HFFc6 (cell line): ENCODE measurements around the gene TNFSF13B. TPM values are rescaled to one million over a fixed set of nuclear protein-coding genes. Genes with fewer than 3 reads are reported as not detected.

ENCODE experiments used
- DNase-seq: peaks from one replicate; pipeline ENCODE4 v3.0.0-alpha.2; 2018
- H3K27ac Mint-ChIP-seq: 2 replicates; pipeline ENCODE4 v1.8.0; 2020; ENCODE audit warnings: mild to moderate bottlenecking, mixed read lengths
- H3K27me3 Mint-ChIP-seq: 2 replicates; pipeline ENCODE4 v1.8.0; 2021; ENCODE audit warnings: mild to moderate bottlenecking, moderate library complexity, mixed read lengths; ENCODE audit not compliant: insufficient read depth
- H3K36me3 Mint-ChIP-seq: 2 replicates; pipeline ENCODE4 v1.8.0; 2021; ENCODE audit warnings: low read depth, mixed read lengths
- H3K4me1 Mint-ChIP-seq: 2 replicates; pipeline ENCODE4 v1.8.0; 2020; ENCODE audit warnings: low read depth, mixed read lengths
- H3K4me3 Mint-ChIP-seq: 2 replicates; pipeline ENCODE4 v1.8.0; 2020; ENCODE audit warnings: mild to moderate bottlenecking, moderate library complexity, mixed read lengths
- H3K9me3 Mint-ChIP-seq: 2 replicates; pipeline ENCODE4 v1.8.0; 2020; ENCODE audit warnings: mild to moderate bottlenecking, mixed read lengths
- CTCF ChIP-seq: fragments of 200-600 bp; sonication (generic); IDR thresholded peaks from 2 replicates; pipeline ENCODE4 v1.5.0; 2021; ENCODE audit warnings: antibody characterized with exemption, mild to moderate bottlenecking
- total RNA-seq, 6 experiments: library from RNA; stranded (reverse); fragmentation: NEBNext Ultra II Directional; extraction: Animal tissue kit (Norgen Biotek cat#: 25700); gene quantifications; 2 replicates in 1 of 6; 3 replicates in 5 of 6; pipeline ENCODE4 v1.2.3, GENCODE V29; 2021

TNFSF13B gene
- total RNA-seq, 6 experiments from 2014 or later, result 0.17 to 0.66 (median 0.25) TPM

- H3K4me1 Mint-ChIP-seq, result no peaks in the 10 kb centered on the region
- H3K4me3 Mint-ChIP-seq, result no peak overlapping the region
- no peaks in the 10 kb centered on the region for H3K36me3 Mint-ChIP-seq
- TF ChIP-seq CTCF, result no peak
- H3K9me3 Mint-ChIP-seq, result peaks cover 6% of the 10 kb centered on the region; the same call in 1 of the 2 replicates
- DNase-seq, result no peak
- no peaks in the 10 kb centered on the region for H3K27me3 Mint-ChIP-seq
- H3K27ac Mint-ChIP-seq, result no peak overlapping the region
Measured at GRCh38 chr13:108283110-108283509, 13.6 kb downstream of the TNFSF13B start.

GRCh38 chr13:108288741-108289140, 19.2 kb downstream of the TNFSF13B start:
- Mint-ChIP-seq H3K27ac (no peak overlapping the region), H3K27me3 (no peaks in the 10 kb centered on the region; the same call in 1 of the 2 replicates), H3K36me3 (no peaks in the 10 kb centered on the region), H3K4me1 (no peaks in the 10 kb centered on the region), H3K9me3 (peaks cover under 1% of the 10 kb centered on the region; the same call in 1 of the 2 replicates), H3K4me3 (no peak overlapping the region)
- no peak for DNase-seq
- no peak for TF ChIP-seq CTCF

- TF ChIP-seq CTCF, result no peak
- Mint-ChIP-seq H3K4me3 (no peak overlapping the region), H3K27me3 (no peaks in the 10 kb centered on the region; the same call in 1 of the 2 replicates), H3K36me3 (no peaks in the 10 kb centered on the region), H3K9me3 (no peaks in the 10 kb centered on the region; the same call in 1 of the 2 replicates), H3K4me1 (no peaks in the 10 kb centered on the region), H3K27ac (no peak overlapping the region)
- DNase-seq, result no peak
Measured at GRCh38 chr13:108289819-108290218, 20.3 kb downstream of the TNFSF13B start.

GRCh38 chr13:108297114-108297513, 27.6 kb downstream of the TNFSF13B start:
- Mint-ChIP-seq H3K4me3 (no peak overlapping the region), H3K9me3 (no peaks in the 10 kb centered on the region; the same call in 1 of the 2 replicates), H3K27me3 (no peaks in the 10 kb centered on the region; the same call in 1 of the 2 replicates), H3K36me3 (no peaks in the 10 kb centered on the region), H3K4me1 (no peaks in the 10 kb centered on the region), H3K27ac (no peak overlapping the region)
- DNase-seq, result no peak
- no peak for TF ChIP-seq CTCF

GRCh38 chr13:108302279-108302678, 32.8 kb downstream of the TNFSF13B start:
- Mint-ChIP-seq H3K27ac (no peak overlapping the region), H3K27me3 (peaks cover 2% of the 10 kb centered on the region), H3K4me1 (no peaks in the 10 kb centered on the region), H3K4me3 (no peak overlapping the region), H3K9me3 (no peaks in the 10 kb centered on the region), H3K36me3 (no peaks in the 10 kb centered on the region)
- DNase-seq, result no peak
- no peak for TF ChIP-seq CTCF
